GM18526 (cell line): Measurements from ENCODE around the gene COL8A2.
A peak's percentile ranks its signal among the peaks of the same experiment; 100 is the strongest.

ENCODE experiments used
- POLR2A ChIP-seq: IDR thresholded peaks from 3 replicates; pipeline ENCODE4 v1.6.1; 2011; ENCODE audit not compliant: insufficient read length; ENCODE audit errors: extremely low read depth

COL8A2 gene

GRCh38 chr1:36093226-36093625, 31.8 kb downstream of the COL8A2 start:
- TF ChIP-seq POLR2A: no peak

GRCh38 chr1:36092798-36093185, 32.2 kb downstream of the COL8A2 start:
- TF ChIP-seq POLR2A: no peak

GRCh38 chr1:36092166-36092797, 32.7 kb downstream of the COL8A2 start:
- TF ChIP-seq POLR2A: no peak

DNA sequence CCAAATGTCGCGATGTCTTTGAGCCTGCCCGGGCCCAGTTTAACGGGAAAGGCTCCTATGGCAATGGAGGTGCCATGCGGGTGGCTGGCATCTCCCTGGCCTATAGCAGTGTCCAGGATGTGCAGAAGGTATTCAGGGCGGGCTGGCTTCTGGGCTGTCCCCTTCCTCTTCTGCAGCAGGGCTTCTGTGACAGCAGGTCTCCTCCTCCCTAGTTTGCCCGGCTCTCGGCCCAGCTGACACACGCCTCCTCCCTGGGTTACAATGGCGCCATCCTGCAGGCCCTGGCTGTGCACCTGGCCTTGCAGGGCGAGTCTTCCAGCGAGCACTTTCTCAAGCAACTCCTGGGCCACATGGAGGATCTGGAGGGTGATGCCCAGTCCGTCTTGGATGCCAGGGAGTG, 33.3 kb downstream of the COL8A2 start:
- no peak for TF ChIP-seq POLR2A

DNA sequence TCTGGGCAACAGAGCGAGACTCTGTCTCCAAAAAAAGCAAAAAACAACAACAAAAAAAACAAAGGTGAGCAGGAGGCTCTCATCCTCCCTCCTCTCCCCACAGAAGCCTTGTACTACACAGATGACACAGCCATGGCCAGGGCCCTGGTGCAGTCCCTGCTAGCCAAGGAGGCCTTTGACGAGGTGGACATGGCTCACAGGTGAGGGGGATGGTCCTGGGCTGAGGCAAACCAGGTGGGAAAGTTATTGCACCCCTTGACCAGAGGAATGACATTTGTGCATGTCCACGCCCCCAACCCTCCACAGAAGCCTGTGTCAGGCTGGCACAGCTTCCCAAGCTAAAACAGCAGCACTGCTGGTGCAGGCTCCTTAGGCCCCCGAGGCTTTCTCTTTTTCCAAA, 33.9 kb downstream of the COL8A2 start:
- TF ChIP-seq POLR2A: no peak

GRCh38 chr1:36089393-36090121, 35.5 kb downstream of the COL8A2 start:
- TF ChIP-seq POLR2A: peak; percentile 32

DNA sequence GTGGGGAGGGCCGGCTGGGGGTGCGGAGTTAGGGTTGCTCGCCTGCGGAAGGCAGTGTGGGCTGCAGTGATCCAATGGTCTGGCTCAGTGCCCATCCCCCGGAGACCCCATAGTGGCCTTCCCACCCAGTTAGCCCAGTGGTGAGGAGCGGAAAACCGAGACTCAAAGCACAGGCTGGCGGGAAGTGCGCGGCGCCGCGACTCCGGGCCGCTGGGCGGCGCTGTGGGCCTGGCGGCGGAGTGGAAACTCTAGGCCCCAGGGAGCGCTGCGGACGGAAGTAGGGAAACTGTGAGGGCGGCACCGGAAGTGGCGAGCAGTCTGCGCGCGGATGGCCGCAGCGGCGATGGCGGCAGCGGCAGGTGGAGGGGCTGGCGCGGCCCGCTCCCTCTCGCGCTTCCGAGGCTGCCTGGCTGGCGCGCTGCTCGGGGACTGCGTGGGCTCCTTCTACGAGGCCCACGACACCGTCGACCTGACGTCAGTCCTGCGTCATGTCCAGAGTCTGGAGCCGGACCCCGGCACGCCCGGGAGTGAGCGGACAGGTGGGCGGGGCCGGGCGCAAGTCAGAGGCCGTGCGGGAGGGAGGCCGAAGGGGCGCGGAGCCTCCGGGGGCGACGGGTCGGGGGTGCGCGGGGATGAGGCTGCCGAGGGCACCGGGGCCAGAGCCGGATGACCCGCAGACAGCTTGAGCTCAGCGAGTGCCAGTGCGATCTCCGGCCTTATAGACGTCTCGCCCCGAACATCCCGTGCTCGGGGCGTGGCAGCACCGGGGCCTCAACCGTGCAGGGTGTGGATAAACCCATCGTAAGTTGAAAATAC, 36.2 kb downstream of the COL8A2 start, which contains the start of gene ADPRS:
Gene ADPRS, plus strand, starts transcription at position 316 of the 816 bp plus-strand sequence. Its CDS starts 13 bp downstream, at position 329.
- peak; percentile 97 for TF ChIP-seq POLR2A

DNA sequence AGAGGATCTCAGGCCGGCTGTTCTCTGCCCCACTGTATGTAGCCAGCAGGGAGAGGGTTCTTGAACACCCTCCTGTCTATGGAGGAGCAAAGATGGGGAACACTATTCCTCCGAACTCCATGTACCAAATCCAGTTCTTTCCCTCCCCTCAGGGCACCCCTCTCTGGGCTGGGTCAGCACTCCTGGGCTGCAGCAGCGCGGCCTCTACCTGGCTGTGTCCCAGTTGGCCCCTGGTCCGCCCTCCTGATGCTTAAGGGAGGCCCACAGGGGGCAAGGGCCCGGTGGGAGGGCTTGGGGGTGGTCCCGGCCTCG, 36.8 kb downstream of the COL8A2 start:
- TF ChIP-seq POLR2A: no peak

- no peak for TF ChIP-seq POLR2A
Observed at GRCh38 chr1:36087233-36088123, 37.5 kb downstream of the COL8A2 start.

DNA sequence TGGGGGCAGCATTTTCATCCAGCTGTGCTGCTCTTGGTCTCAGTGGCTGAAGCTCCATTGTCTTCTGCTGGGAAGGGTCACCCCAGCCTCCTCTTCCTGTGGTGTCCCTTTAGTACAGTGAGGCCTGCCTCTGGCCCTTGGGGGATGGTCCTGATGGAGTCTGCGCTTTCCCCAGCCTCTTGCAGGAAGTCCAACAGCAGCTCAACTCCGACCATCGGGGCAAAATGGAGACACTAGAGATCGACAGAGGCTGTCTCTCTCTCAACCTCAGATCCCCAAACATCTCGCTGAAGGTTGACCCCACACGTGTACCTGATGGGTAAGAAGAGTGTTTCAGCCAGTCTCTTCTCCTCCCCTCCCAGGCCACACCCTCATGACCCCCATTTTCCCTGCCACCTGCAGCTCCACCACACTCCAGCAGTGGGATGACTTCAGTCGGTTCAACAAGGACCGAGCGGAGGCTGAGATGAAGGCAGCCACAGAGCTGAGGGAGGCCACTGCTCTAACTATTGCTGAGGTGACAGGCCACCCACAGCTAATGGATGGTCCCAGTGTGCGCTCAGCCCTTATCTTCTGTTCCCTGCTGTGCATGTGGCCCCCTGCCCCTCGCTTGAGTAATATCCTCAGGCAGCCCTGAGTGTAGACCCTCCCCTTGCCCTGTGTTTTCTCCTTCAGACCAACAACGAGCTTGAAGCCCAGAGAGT, 38.3 kb downstream of the COL8A2 start:
- no peak for TF ChIP-seq POLR2A

GRCh38 chr1:36085686-36086526, 39.1 kb downstream of the COL8A2 start:
- no peak for TF ChIP-seq POLR2A

- no peak for TF ChIP-seq POLR2A
Observed at GRCh38 chr1:36085126-36085525, 39.9 kb downstream of the COL8A2 start.

DNA sequence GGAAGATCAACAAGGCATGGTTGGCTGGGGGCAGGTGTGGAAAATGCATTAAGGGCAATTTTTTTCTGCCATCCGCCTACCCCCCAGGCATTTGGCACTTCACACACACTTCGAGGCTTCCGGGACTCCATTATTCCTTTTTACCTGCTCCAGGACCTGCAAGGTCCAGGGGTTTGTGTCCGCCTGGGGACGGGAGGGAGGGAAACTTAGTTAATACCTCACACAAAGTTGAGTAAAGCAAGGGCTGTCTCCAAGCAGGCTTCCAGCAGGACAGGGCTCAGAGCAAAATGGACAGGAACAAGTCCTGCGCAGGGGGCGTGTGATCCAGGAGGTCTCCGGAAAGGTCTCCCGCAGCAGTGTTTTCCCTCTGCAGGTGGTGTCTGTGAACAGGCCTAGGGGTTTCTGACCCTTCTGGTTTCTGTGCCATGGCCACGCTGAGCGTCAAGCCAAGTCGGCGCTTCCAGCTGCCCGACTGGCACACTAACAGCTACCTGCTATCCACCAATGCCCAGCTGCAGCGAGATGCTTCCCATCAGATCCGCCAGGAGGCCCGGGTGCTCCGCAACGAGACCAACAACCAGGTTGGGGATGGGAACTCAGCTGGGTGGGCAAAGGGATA, 40.4 kb downstream of the COL8A2 start:
- no peak for TF ChIP-seq POLR2A
